HG03159 (cell line): ENCODE results near the gene BOK.
"Not testable (repeated sequence)": the region's sequence is repeated elsewhere in the genome, so short reads cannot be mapped to it uniquely, and the experiment has no call there.

Experiments used
- ATAC-seq: cut with Tn5 transposase; IDR thresholded peaks from one replicate; pipeline ENCODE4 v1.9.1; 2021; ENCODE audit warnings: mild to moderate bottlenecking, moderate library complexity; ENCODE audit not compliant: unreplicated experiment

BOK gene

GRCh38 chr2:241571821-241572620 is 13.5 kb downstream of the BOK start:
- no peak for ATAC-seq

GRCh38 chr2:241572915-241573651 is 14.5 kb downstream of the BOK start:
- ATAC-seq, result not testable (repeated sequence)

- no peak for ATAC-seq
Measured at GRCh38 chr2:241573741-241574140, 15.2 kb downstream of the BOK start.

GRCh38 chr2:241574911-241575623 is 16.5 kb downstream of the BOK start:
- ATAC-seq, result no peak

- ATAC-seq, result no peak
Measured at GRCh38 chr2:241575624-241576292, 17.2 kb downstream of the BOK start.

- ATAC-seq, result no peak
Measured at GRCh38 chr2:241576293-241576654, 17.7 kb downstream of the BOK start.

GRCh38 chr2:241577413-241578122 is 19.0 kb downstream of the BOK start:
- no peak for ATAC-seq

GRCh38 chr2:241579281-241579680 is 20.7 kb downstream of the BOK start:
- no peak for ATAC-seq

- ATAC-seq, result no peak
Measured at GRCh38 chr2:241582328-241582727, 23.8 kb downstream of the BOK start.

- no peak for ATAC-seq
Measured at GRCh38 chr2:241582806-241583205, 24.3 kb downstream of the BOK start.

GRCh38 chr2:241584436-241584835 is 25.9 kb downstream of the BOK start:
- no peak for ATAC-seq

GRCh38 chr2:241586564-241587264 is 28.2 kb downstream of the BOK start:
- no peak for ATAC-seq

- not testable (repeated sequence) for ATAC-seq
Measured at GRCh38 chr2:241589863-241590262, 31.3 kb downstream of the BOK start.

GRCh38 chr2:241590496-241591455 is 32.2 kb downstream of the BOK start:
- not testable (repeated sequence) for ATAC-seq

- no peak for ATAC-seq
Measured at GRCh38 chr2:241592126-241592845, 33.7 kb downstream of the BOK start.

- ATAC-seq, result no peak
Measured at GRCh38 chr2:241593271-241593670, 34.7 kb downstream of the BOK start.

- ATAC-seq, result no peak
Measured at GRCh38 chr2:241595600-241596140, 37.1 kb downstream of the BOK start.

- no peak for ATAC-seq
Measured at GRCh38 chr2:241597561-241597960, 39.0 kb downstream of the BOK start.
